Measurements from ENCODE around the gene ANO2. TPM values are rescaled to one million over a fixed set of nuclear protein-coding genes. Genes with fewer than 3 reads are reported as not detected.

The ANO2 gene
- total RNA-seq, 1 donor from 2014 or later = 7.8 TPM

DNA sequence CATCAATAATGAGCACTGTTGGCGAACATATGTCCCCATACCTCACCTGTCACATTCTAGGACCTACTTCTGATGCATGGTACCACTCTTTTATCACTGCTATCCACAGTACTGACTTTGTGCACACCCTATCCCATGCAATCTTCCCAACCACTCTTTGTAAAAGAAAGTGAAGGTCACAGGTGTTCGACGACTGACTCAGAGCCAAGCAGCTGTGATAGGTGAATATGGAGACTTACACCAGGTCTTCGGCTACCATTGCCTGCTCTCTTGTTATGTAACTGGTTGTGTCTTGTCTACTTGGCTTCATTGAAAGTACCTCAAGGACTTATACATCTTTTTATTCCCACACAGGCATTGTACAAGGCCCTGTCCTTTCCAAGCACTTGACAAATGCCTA is 169.0 kb downstream of the ANO2 start:
- DNase-seq = no peak

DNA sequence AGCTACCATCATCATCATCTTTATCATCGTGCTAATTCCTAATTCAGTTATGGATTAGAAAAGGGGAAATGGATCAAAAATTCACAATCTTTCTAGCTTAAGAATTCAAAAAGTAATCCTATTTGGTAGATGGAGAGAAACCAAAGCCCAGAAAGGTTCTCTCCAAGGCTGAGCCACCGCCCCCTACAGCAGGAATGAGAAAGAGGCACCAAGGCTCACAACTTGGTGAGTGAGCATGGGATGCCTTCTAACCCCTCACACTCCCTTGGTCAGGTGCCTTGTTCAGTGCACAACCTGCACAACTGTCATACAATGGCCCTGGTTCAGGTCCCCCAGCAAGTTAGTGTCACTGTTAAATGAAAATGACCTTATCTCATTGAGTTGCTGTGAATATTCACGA is 171.5 kb downstream of the ANO2 start:
- DNase-seq = no peak

DNA sequence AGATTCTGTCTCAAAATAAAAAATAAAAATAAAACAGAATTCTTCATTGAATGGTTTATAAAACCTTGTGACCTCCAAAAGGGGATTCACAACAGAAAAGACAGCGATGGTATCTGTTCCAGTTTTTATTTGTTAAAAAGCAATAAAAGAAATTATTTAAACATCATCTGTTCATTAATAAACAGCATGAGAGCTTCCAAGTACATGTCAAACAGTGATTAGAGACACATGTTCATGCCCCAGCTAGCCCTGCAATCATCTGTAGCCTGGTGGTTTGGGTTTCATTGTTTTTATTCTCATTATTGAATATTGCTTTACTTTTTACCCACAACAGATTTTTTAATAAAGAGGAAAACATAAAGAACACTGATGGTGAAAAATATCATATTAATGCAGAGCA is 173.3 kb downstream of the ANO2 start:
- peak; percentile 10 for DNase-seq

DNA sequence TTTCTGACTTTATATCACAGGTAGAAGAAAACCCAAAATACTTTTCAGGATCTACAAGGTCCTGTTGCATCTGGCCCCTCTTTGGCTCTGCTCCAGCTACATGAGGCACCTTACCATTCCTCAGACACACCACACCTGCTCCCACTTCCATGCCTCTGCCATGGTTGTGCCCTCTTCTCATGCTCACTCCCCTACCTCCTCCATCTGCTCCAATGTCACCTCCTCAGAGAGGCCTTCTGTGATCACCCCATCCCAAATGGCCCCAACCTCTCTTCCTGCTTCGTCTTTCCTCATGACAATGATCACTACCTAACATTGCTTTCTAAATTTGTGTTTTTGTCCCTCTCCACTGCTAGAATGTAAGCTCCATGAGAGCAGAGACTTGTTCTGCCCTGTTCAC is 174.3 kb downstream of the ANO2 start:
- no peak for DNase-seq

DNA sequence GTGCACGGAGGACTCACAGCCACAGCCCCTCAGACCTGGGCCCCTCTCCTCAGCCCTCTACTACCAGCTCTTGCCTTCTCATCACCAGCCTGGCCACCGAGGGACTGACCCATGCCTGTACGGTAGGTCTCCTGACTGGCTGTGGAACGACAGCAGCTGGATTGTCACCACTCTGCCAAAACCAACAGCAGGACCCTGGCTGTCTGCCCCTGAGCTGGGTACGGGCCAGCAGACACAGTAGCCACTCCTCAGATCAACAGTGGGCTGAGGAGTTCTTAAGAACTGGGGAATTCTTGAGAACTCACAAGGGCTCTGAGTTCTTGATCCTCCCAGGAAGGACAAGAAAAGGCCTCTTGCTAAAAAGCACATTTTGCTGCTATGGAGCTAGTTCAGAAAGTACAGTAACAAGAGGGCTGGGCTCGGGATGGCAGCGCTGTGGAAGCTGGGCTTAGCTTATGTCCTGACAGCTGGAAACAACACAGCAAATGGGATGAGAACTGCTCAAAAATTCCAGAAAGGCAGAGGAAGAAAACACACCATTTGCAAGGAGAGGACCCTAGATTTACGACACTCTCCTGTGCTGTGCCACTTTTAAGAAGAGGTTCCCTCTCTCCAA is 176.4 kb downstream of the ANO2 start:
- no peak for DNase-seq

DNA sequence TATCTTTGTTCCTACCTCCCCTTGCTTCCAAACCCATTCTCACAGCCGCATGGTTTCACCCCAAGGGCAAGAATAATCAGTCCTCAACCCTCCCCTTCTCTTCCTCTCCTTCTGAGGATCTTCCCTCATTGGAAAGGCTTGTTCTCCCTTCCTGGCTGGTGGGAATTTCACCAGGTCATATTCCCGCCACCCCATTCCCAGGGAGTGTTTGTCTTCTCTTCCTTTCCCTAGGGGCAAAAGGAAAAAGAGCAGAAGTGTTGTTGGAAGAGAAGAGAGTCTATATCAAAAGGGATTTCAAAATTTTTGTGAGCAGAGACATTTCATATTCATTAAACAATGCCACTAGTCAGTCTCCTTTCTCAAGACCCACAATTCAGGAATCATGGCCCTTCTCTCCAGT is 176.9 kb downstream of the ANO2 start:
- DNase-seq = no peak

DNA sequence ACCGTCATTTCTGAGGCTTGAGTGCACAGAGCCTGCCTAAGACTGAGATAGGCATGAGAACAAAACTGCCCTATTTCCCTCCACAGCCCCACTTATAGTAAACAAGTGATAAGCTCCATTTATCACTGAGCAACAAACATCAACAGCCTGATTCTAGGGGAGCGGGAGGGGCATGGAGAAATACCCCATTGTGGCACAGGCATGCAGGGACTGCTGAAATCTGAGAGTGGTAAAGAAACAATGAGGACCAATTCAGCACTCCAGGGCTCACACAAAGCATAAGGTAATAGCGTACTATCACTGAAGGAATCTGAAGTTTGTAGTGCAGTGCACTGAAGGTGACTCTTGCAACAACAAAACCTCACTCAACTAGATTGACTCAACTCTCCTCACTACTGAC is 186.7 kb downstream of the ANO2 start:
- no peak for DNase-seq

DNA sequence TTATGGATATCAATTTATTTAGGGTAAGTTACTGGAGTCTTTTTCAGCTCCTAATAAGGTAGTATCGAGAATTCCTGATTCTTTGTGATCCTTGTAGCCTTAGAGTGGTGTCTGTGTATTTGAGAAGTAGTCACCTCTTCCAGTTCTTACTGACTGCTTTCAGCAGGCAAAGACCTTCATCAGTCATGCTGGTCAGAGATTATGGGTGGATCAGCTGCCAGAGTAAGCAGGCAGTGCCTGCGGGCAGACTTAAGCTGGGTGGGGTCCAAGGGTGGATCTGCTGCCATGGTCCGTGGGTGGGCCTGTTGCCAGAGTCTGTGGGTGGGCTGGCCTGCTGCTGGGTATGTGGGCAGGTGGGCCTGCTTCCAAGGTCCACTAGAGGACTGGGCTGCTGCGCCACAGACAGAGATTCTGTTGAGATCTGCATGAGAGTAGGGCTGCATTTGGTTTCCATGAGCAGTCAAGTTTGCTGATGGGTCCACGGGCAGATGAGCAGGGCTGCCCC is 188.7 kb downstream of the ANO2 start:
- DNase-seq = no peak

DNA sequence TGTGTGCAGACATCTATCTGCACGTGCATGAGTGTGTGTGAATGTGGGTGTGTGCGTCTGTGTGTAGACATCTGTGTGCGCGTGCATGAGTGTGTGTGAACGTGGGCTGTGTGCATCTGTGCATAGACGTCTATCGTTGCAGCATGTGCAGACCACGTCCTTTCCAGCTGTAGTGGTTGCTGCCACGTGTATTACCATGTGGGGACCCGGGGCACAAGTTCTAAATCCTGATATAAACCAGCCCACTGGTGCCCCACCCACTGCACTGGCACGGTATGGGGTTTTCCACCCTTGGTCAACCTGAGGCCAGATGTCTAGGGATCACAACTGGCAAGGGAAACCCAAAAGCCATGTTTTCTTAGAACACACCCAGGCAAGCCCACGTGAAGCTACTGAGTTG is 197.0 kb downstream of the ANO2 start:
- DNase-seq = no peak

DNA sequence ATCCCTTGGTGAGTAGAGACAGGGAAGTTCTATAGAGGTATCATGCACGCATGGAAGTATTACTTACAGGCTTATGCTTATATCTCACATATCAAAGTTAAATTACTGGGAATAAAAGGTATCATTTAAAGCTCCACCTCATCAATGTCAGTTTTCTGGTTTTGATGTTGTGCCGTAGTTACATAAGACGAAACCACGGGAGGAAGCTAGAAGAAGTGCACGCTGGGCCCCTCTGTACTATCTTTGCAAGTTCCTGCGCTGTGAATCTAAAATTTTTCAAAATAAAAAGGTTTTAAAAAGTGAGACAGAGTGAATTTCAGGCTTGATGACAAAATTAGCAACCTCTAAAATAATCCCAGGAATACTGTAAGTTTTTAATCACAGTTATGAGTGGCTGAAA is 198.1 kb downstream of the ANO2 start:
- no peak for DNase-seq

DNA sequence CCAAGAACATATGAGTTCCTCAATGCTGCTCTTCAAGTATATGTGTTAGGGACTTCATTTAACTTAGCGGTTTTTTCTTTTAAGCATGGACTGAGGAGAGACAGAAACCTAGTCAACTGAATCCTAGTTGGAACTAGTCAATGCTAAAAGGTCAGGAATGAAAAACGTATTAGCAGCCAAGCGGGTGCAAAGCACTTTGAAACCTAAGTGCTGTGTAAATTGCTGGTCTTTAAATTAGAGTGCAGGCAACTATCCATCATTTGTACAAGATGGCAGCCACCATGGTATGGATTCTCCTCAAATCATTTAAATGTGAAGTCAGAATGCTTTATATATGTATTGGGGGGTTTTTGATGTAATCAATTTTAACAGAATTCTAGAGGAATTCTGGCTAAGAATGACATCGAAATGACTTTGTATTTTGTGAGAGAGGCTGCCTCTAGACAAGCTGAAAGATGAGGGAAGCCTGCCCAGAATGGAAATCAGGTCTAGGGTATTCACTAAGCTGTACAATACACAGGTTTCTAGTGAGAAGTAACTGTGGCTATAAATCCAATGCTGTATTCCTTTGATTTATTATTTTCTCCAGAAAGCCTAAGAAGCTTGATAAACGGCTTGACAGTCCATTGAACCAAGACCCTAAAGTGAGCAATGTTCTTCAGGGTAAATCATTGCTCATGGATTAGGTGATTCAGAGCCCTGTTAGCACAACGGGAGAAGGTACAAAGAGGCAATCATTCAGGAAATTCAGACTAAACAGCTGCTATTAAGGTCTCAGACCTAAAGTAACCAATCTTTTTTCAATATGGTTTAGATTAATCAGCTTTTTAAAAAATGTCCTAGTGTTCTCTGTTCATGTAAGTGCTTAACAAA is 198.8 kb downstream of the ANO2 start:
- DNase-seq = no peak

DNA sequence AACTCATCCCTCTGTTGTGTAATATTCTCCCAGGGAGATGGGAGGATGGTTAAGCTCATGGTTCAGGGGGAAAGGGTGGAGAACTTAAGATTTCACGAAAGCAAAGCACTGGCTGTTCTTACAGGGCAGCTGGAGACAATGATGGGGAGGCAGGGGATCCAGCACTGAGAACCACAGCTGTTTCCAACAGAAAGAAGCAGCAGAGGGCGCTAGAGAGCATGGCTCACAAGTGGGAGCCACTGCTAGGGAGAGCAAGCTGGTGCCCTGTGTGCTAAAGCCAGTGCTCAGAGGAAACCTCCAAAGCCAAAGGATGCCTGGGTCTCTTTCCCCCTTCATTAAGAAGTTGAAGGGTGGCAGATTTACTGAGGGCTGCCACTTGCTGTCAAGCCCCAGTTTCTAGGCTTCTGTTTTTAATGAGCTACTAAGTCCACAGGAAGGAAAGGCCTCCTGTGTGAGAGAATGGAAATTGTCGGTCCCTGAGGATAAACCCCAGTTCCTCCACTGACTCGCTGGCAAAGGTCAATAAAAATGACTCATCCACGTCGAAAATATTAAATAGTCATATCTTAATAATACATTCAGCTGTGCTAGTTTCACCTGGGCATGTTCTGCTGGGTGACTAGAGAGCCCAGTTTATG is 199.7 kb downstream of the ANO2 start:
- DNase-seq = peak; percentile 51

DNA sequence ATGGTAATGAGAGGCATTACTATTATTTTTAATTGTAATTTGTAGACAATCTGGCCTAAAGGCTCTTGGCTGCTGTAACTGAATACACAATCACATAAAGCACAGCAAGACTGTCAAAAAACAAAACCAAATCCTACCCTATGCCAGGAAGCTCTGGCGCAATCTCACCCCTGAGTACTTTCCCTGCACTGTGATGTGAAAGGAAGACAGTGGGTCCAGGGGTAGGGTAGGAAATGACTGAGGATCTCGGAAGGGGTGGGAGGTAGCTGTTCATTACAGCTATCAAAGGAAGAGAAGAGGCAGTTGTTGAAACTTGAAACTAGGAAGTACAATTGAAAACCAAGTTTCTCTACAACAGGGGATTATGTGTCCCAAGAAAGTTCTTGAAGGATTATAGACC is 202.8 kb downstream of the ANO2 start:
- DNase-seq = no peak

DNA sequence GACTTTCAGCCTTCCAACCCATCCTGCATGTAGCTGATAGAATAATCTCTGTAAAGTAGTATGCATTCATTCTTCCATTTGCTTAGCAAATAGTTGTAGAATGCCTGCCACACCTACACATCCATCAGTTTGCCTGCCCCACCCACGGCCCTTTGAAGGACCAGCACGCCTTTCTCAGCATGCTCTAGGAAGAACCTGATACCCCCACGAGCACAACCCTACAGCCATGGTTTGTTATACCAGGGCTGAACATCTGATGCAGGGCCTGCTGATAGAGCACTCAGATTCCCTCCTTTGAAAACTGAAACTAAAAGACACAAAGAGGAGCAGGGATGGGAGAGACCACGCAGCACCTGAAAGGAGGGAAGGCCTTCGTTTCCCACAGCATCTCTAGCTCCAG is 205.1 kb downstream of the ANO2 start:
- DNase-seq = no peak

DNA sequence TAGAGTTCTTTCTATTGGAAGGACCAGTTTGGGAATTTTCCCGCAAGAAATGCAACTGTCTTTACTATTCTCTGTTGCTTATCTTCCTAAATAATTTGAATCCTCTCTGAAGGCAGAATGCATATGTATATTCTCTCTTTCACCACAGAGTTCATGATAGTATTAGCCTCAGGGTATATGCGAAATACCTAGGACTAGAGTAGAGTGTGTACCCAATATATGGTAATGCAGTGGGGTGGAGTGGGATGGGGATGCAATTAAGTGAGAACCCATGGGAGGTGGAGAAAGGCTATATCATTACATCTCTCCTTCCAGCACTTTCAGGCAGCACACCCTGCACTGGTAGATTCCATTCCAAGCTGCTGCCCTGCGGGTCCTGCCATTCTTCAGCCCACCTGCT is 207.3 kb downstream of the ANO2 start:
- DNase-seq = no peak

DNA sequence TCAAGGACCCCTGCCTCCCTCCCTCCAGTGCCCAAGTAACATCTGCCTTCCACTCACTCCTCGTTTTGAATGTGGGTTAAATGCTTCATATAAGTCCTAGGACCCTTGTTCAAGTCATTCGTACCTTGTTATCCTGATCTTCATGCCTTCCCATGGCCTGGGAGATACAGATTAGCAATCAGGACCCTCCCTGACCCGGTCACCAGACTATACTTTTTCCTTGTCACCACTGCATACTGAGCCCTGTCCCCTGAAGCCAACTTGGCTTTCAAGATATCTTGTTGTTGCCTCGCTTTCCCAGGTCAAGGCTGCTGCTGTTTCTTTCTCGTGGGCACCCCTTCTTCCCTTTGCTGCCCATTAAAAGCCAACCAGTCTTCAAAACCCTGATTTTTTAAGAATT is 208.5 kb downstream of the ANO2 start:
- DNase-seq = no peak

DNA sequence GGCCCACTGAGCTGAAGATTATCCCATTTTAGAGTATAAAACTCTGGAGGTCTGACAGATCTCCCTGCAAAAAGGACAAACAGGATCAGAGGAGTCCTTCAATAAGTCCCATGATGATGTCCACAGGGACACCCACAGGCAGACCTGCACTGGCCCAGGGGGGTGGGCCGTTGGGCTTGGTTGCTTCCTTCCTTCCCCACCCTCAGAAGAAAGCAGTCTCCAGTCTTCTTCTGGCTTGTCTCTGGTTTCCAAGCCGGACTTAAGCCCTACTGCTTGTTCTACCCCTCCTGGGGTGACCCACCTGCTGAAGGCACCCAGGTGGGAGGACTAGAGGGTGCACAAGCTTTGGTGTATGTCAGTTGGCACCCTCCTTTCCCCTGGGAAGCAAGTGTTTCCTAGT is 209.0 kb downstream of the ANO2 start:
- DNase-seq = no peak

DNA sequence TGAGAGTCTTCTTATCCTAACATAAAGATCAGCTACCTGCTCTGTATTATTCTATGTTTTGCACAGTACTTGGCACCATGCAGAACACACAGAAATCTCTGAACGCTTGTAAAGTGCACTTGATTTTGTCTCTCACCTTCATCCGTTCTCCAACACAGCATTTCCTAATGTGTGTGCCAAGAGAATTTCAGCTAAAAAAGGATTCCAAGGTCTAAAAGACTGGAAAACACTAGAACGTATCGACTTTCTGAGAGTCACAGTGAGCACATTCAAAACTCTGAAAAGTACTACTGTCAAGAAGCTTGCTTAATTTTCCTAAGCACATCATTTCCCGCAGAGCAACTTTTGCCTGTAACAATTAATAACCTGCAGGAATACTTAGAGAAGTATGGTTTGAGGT is 211.1 kb downstream of the ANO2 start:
- DNase-seq = no peak

DNA sequence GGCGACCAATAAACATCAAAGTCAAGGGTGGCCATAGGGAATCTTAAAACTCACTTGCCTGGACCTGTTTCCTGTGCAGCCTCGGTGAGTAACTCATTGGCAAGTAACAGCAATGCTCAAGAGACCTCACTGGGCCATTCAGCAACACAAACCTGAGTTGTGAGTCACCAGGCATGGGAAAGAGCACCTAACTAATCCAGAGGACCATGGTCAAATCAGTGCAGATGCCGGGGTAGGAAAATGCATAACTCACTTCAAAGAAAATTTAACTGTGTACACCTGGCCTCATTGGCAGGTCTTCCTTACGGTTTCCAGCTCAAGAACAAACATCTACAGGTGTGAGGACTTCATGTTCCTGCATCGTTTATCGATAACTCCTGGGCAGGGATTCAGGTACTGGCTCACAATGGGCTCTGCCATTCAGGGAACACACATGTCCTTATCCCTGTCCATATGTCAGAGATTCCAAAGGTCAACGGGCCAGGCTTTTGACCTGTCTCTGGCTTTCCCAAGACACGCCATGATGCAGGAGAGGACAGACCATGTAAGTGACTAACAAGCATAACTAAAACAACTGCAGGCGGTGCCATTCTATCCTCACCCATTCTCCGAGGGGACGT is 211.8 kb downstream of the ANO2 start:
- DNase-seq = no peak

DNA sequence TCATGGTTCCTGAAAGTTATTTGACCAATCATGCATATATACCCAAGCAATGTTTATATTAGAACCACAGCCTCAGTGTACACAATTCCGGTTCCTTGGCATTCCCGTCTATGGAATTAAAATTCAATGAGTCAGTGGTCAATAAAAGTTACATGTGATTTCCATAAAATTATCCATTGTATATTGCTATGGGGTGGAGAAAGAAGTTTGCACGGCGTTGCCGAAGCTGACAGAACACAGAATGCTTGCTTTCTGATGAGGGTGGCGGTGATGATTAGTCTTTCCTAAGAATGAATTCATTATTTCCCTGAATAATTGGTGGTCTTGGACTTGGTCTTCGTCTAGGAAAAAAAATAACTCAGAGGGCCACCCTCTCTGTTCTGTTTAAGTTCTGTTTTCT is 214.1 kb downstream of the ANO2 start:
- DNase-seq = no peak

DNA sequence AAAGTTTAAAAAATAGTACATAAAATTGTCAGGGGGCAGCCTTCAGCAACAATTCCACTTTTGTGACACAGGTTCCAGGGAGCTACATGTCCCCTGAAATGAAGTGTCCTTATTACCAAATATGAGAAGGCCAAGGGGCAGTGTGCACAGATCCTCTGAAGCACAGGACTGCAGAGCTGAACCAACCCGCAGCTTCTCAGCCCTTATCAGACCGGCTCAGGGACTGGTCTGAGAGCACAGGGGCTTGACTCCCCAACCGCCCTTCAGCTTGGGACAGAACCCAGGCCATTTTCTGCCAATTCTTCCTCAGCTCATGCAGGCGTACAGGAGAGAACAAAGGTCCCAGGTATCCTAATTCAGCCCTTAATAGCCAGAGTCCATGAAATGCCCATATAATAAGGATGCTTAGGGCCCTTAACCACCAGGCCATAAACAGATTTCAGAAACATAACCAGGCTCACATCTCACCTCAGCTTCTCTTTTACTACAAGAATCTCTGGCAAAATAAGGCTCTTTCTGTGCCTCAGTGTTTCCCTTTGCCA is 221.3 kb downstream of the ANO2 start:
- no peak for DNase-seq

DNA sequence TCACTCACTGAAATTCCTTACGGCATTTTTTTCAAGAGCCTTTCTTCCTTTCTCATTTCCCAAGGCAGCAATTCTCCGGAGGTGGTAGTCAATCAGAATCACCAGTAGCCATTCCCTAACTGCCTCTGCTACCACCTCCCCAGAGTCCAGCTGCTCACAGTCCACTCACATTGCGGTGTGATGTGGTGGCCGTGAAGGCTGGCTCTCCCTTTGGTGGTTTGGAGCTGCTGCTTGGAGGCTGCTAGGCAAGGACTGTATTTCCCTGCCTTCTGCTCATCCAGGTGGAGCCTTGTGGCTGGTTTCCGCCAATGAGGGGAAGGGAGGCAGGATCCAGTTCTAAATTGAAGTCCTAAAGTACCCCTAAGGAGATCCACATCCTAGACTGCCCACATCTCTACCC is 222.0 kb downstream of the ANO2 start:
- no peak for DNase-seq

All from skin of body (tissue), 2 donors.